KBM-7 (cell line): ENCODE results near the gene LRRIQ1.

ENCODE experiments used
- DNase-seq: peaks from one replicate; pipeline ENCODE4 v3.0.0-alpha.2; 2015
- in situ Hi-C: fragments of 300-500 bp; cut with MboI; formaldehyde crosslinking; loops from 2 replicates; pipeline ENCODE4 v1.14.3; 2020; ENCODE audit warnings: low sequenced_read_pairs, low pct_unique_long_range_greater_than_20kb, mixed read lengths

The LRRIQ1 gene

GRCh38 chr12:85275374-85275773, 239.2 kb downstream of the LRRIQ1 start:
- in situ Hi-C loops: no loop called here
- no peak for DNase-seq

GRCh38 chr12:85277191-85277590, 241.0 kb downstream of the LRRIQ1 start:
- in situ Hi-C loops: no loop called here
- no peak for DNase-seq

- DNase-seq: no peak
- in situ Hi-C loops: no loop called here
Observed at GRCh38 chr12:85277900-85278597, 241.9 kb downstream of the LRRIQ1 start.

GRCh38 chr12:85278598-85279448, 242.7 kb downstream of the LRRIQ1 start:
- in situ Hi-C loops: no loop called here
- no peak for DNase-seq

GRCh38 chr12:85279449-85280164, 243.5 kb downstream of the LRRIQ1 start:
- no peak for DNase-seq
- in situ Hi-C loops: no loop called here

- peak; percentile 31 for DNase-seq
- in situ Hi-C loops: no loop called here
Observed at GRCh38 chr12:85280165-85280983, 244.2 kb downstream of the LRRIQ1 start, which contains the start of gene ALX1. Gene ALX1, plus strand, starts transcription at chr12:85280220. Its CDS starts 42 bp downstream, at chr12:85280262.

GRCh38 chr12:85280984-85281630, 245.0 kb downstream of the LRRIQ1 start:
- DNase-seq: peak; percentile 31
- in situ Hi-C loops: no loop called here

GRCh38 chr12:85281636-85282312, 245.6 kb downstream of the LRRIQ1 start:
- in situ Hi-C loops: no loop called here
- no peak for DNase-seq

GRCh38 chr12:85283560-85283959, 247.4 kb downstream of the LRRIQ1 start:
- in situ Hi-C loops: no loop called here
- no peak for DNase-seq
